ENCODE measurements around the gene ECE2.

The ECE2 gene

GRCh38 chr3:184275961-184276910, at the start of gene ECE2:
Gene ECE2, plus strand, starts transcription at chr3:184276022. Its CDS starts 132 bp downstream, at chr3:184276154.
- DNase-seq = no peak

- DNase-seq = no peak
Measured at GRCh38 chr3:184227481-184227935, 48.3 kb upstream of the ECE2 start.

- DNase-seq = no peak
Measured at GRCh38 chr3:184228376-184229137, 47.3 kb upstream of the ECE2 start.

GRCh38 chr3:184229394-184230080, 46.3 kb upstream of the ECE2 start, which contains the start of gene VWA5B2:
Gene VWA5B2, plus strand, starts transcription at chr3:184229585. Its CDS starts 944 bp downstream, at chr3:184230529.
- DNase-seq = peak; percentile 19

GRCh38 chr3:184230081-184230602, 45.7 kb upstream of the ECE2 start:
- no peak for DNase-seq

GRCh38 chr3:184230603-184231528, 45.0 kb upstream of the ECE2 start:
- DNase-seq = no peak

GRCh38 chr3:184231671-184232070, 44.2 kb upstream of the ECE2 start:
- DNase-seq = no peak

GRCh38 chr3:184233127-184233843, 42.5 kb upstream of the ECE2 start:
- no peak for DNase-seq

- DNase-seq = peak; percentile 4
Measured at GRCh38 chr3:184234224-184234623, 41.6 kb upstream of the ECE2 start.

GRCh38 chr3:184234671-184235380, 41.0 kb upstream of the ECE2 start:
- no peak for DNase-seq

- DNase-seq = no peak
Measured at GRCh38 chr3:184235381-184236032, 40.3 kb upstream of the ECE2 start.

- DNase-seq = no peak
Measured at GRCh38 chr3:184236033-184236410, 39.8 kb upstream of the ECE2 start.

- DNase-seq = no peak
Measured at GRCh38 chr3:184236636-184237035, 39.2 kb upstream of the ECE2 start.

GRCh38 chr3:184237211-184237610, 38.6 kb upstream of the ECE2 start:
- DNase-seq = no peak

GRCh38 chr3:184237807-184238206, 38.0 kb upstream of the ECE2 start:
- no peak for DNase-seq

- DNase-seq = no peak
Measured at GRCh38 chr3:184238246-184238818, 37.5 kb upstream of the ECE2 start.

- DNase-seq = no peak
Measured at GRCh38 chr3:184239221-184239620, 36.6 kb upstream of the ECE2 start.

GRCh38 chr3:184239708-184240107, 36.1 kb upstream of the ECE2 start:
- DNase-seq = no peak

Data from midbrain (tissue), 1 donor.